Measurements from ENCODE around the gene DEPDC7.

Gene DEPDC7

DNA sequence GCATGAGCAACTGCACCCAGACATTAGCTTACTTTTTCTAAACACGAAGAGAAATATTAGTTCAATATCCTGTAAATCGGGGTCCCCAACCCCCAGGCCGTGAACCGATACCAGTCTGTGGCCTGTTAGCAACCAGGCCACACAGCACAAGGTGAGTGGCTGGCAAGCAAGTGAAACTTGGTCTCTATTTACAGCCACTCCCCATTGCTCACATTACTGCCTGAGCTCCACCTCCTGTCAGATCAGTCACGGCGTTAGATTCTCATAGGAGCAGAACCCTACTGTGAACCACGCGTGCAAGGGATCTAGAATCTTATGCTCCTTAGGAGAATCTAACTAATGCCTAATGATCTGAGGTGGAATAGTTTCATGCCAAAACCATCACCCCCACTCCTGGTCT lies 27.8 kb upstream of the DEPDC7 start:
- TF ChIP-seq, protein P1, sequence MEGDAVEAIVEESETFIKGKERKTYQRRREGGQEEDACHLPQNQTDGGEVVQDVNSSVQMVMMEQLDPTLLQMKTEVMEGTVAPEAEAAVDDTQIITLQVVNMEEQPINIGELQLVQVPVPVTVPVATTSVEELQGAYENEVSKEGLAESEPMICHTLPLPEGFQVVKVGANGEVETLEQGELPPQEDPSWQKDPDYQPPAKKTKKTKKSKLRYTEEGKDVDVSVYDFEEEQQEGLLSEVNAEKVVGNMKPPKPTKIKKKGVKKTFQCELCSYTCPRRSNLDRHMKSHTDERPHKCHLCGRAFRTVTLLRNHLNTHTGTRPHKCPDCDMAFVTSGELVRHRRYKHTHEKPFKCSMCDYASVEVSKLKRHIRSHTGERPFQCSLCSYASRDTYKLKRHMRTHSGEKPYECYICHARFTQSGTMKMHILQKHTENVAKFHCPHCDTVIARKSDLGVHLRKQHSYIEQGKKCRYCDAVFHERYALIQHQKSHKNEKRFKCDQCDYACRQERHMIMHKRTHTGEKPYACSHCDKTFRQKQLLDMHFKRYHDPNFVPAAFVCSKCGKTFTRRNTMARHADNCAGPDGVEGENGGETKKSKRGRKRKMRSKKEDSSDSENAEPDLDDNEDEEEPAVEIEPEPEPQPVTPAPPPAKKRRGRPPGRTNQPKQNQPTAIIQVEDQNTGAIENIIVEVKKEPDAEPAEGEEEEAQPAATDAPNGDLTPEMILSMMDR (IDR thresholded peaks at IDR 0.05; ENCODE audit: low read depth, low read length), result no peak
- no peak overlapping the region for H3K4me3 ChIP-seq (ENCODE audit: low read depth, low read length)

DNA sequence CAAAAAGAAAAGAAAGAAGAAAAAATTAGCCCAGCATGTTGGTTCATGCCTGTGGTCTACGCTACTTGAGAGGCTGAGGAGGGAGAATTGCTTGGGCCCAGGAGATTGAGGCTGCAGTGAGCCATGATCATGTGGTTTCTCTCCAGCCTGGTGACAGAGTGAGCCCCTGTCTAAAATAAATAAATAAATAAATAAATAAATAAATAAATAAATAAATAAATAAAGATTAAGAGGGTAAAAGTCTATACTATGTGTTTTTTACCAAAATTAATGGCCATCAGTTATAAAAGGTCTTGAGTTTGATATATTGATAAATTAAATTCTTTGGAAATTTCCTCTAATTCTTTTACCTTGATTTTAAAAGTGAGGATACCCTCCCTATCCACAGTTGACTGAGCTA lies 25.2 kb upstream of the DEPDC7 start:
- no peak overlapping the region for H3K4me3 ChIP-seq (ENCODE audit: low read depth, low read length)
- TF ChIP-seq, protein P1 (IDR thresholded peaks at IDR 0.05; ENCODE audit: low read depth, low read length), result no peak

DNA sequence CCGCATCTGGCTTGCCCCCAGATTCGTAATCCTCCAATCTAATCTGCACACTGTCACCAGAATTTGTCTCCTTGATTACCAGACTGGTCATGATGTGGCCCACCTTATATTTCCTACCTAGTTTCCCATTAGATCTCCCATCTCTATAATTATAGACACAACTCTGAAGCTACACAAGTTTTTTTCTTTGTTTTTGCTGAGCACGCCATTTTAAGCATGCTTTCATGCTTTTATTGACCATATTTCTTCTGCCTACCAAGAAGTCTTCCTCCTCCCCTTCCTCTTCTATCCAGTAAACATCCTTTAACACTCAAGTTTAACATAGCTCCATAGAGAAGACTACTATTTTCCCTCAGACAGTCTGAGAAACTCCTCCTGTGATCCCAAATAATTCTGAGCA lies 24.3 kb upstream of the DEPDC7 start:
- TF ChIP-seq, protein P1 (IDR thresholded peaks at IDR 0.05; ENCODE audit: low read depth, low read length), result no peak
- H3K4me3 ChIP-seq (ENCODE audit: low read depth, low read length), result no peak overlapping the region

DNA sequence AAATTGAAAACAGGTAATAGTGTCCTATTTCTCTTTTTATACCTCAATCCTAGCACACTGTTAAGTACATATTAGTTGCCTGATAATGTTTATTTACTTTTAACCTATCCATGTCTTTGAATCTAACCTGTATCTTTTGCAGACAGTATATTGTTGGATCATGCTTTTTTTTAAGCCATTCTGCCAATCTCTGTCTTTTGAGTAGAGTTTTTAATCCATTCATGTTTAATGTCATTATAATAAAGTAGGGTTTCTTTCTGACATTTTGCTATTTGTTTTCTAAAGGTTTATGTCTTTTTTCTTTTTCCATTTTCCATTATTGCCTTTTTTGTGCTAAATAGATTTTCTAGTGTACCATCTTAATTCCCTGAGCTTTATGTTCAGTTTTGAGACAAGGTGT lies 23.8 kb upstream of the DEPDC7 start:
- TF ChIP-seq, protein P1 (IDR thresholded peaks at IDR 0.05; ENCODE audit: low read depth, low read length), result no peak
- H3K4me3 ChIP-seq (ENCODE audit: low read depth, low read length), result no peak overlapping the region

DNA sequence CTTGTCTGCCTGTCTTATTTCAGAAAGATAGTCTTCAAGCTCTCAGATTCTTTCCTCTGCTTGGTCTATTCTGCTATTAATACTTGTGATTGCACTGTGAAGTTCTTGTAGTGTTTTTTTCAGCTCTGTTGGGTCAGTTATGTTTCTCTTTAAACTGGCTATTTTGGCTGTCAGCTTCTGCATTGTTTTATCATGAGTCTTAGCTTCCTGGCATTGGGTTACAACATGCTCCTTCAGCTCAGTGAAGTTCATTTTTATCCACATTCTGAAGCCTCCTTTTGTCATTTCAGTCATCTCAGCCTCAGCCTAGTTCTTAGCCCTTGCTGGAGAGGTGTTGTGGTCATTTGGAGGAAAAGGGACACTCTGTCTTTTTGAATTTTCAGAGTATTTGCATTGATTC lies 15.5 kb upstream of the DEPDC7 start:
- TF ChIP-seq, protein P1 (IDR thresholded peaks at IDR 0.05; ENCODE audit: low read depth, low read length), result no peak
- no peak overlapping the region for H3K4me3 ChIP-seq (ENCODE audit: low read depth, low read length)

DNA sequence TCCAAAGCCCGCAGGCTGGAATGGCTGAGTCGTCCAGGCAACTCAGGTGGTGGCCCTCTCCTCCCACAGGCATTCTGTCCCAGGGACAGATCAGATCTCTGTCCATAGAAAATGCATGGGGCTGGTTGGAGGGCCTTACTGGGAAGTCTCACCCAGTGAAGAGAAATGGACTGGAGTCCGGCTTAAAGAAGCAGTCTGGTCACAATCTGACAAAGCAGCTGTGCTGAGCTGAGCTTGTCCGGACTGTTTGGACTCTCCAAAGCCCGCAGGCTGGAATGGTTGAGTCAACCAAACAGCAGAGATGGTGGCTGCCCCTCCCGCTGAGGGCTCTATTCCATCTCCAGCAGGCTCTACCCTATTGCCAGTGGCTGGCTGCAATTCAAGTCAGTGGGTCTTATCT lies 14.4 kb upstream of the DEPDC7 start:
- TF ChIP-seq, protein P1 (IDR thresholded peaks at IDR 0.05; ENCODE audit: low read depth, low read length), result no peak
- no peak overlapping the region for H3K4me3 ChIP-seq (ENCODE audit: low read depth, low read length)

DNA sequence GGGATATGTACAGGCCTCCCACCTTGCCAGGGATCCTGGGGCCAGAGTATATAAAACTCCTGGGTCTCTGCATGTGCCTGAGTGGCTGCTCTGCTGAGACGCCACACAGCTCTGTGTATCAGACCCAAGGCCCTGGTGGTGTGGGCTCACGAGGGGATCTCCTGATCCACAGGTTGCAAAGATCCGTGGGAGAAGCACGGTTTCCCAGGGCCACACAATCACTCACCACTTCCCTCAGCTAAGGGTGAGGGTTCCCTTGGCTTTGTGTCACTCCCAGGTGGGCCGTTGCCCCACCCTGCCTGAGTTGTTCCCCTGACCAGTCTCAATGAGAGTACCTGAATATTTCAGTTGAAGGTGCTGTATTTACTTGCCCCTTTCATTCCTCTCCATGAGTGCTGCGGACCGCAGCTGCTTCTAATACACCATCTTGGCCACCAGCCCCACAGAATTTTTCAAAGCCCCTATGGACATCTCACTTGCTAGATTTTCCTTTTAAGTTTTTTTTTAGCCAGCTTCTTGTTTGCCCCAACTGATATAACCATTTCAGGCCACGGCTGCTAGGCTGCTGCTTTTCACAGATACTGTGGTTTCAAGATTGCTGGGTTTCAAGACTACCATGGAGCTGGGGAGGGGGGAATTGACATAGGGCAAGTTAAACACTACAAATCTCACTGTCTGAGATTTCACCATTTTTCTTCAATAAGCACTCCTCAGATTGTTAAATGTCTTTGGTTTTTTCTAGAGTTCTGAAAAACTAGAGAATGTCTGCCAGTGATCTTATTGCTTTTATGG lies 13.7 kb upstream of the DEPDC7 start:
- TF ChIP-seq, protein P1 (IDR thresholded peaks at IDR 0.05; ENCODE audit: low read depth, low read length), result no peak
- no peak overlapping the region for H3K4me3 ChIP-seq (ENCODE audit: low read depth, low read length)

All from WI38 (cell line).